ENCODE measurements around the gene RAMP2.

RAMP2 gene

DNA sequence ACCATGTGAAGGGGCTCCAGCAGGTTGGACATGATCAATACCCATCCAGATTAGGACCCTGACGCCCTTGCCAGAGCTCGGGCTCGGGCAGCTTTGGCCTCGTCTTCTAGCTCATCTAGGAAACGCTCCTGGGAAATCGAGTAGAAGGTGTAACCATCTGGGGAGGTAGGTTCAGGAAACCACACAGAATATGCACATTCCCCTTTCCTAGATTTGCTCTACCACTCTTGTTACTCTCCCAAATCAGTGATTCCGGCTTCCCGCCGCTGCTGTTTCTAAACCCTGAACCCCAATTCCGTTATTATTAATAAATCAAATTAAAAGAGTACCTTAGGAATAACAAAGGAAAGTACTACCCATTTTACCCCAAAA lies 37.0 kb downstream of the RAMP2 start:
- in situ Hi-C loops (cut with MboI; ENCODE audit: low pct_unique_long_range_greater_than_20kb, low sequenced_read_pairs, unreplicated experiment) = no loop called here
- TF ChIP-seq, protein P1, sequence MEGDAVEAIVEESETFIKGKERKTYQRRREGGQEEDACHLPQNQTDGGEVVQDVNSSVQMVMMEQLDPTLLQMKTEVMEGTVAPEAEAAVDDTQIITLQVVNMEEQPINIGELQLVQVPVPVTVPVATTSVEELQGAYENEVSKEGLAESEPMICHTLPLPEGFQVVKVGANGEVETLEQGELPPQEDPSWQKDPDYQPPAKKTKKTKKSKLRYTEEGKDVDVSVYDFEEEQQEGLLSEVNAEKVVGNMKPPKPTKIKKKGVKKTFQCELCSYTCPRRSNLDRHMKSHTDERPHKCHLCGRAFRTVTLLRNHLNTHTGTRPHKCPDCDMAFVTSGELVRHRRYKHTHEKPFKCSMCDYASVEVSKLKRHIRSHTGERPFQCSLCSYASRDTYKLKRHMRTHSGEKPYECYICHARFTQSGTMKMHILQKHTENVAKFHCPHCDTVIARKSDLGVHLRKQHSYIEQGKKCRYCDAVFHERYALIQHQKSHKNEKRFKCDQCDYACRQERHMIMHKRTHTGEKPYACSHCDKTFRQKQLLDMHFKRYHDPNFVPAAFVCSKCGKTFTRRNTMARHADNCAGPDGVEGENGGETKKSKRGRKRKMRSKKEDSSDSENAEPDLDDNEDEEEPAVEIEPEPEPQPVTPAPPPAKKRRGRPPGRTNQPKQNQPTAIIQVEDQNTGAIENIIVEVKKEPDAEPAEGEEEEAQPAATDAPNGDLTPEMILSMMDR (IDR thresholded peaks at IDR 0.05; ENCODE audit: extremely low read depth, insufficient read depth, missing control alignments) = no peak
- DNase-seq (ENCODE audit: low spot score) = no peak

DNA sequence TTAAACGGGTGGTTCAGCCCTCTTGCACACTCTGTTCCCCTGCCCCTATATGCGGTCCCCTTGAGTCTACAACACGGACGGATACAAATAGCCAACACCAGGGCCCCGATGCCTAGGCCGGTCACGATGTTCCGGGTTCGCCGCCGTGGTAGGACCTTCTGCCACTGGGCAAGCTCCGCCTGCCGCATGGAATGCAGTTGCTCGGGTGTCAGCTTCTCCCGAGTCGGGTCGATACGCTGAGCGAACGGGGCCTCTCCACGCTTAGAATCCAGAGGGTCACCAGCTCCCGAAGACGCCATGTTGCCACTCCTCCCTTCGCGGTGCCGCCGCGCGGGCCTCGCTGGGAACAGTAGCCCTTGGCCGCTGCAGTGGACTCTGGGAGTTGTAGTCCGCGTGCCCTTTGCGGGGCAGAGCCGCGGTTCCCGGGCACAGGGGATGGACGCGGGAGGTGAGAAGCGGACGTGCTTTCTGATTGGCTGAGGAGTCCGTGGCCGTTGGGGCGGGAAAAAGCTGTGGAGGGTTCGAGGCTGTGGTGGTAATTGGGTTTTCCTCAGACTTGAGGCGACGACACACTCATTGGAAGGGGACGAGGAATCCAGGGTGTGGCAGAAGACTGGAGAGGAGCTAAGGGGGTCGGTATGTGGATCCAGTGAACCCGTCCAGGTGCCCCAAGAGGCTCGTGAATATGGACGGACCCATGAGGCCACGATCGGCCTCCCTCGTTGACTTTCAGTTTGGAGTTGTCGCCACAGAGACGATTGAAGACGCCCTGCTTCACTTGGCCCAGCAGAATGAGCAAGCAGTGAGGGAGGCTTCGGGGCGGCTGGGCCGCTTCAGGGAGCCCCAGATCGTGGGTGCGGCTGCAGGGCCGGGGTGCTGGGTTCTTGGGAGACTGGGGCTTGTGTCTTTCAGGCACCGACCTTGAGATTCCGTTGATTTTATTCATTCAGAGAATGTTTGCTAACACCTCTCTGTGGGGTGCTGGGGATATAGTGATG lies 37.7 kb downstream of the RAMP2 start, which contains the start of the genes CNTD1 and COA3:
CNTD1 (plus strand) TSS at position 479 of the 998 bp plus-strand sequence; CDS start at position 686, 207 bp downstream.
COA3 (minus strand) TSS at position 322 of the 998 bp plus-strand sequence; CDS start at position 299, 23 bp downstream.
- TF ChIP-seq, protein P1 (IDR thresholded peaks at IDR 0.05; ENCODE audit: extremely low read depth, insufficient read depth, missing control alignments) = no peak
- DNase-seq (ENCODE audit: low spot score) = peak; percentile 93
- in situ Hi-C loops (cut with MboI; ENCODE audit: low pct_unique_long_range_greater_than_20kb, low sequenced_read_pairs, unreplicated experiment) = no loop called here

DNA sequence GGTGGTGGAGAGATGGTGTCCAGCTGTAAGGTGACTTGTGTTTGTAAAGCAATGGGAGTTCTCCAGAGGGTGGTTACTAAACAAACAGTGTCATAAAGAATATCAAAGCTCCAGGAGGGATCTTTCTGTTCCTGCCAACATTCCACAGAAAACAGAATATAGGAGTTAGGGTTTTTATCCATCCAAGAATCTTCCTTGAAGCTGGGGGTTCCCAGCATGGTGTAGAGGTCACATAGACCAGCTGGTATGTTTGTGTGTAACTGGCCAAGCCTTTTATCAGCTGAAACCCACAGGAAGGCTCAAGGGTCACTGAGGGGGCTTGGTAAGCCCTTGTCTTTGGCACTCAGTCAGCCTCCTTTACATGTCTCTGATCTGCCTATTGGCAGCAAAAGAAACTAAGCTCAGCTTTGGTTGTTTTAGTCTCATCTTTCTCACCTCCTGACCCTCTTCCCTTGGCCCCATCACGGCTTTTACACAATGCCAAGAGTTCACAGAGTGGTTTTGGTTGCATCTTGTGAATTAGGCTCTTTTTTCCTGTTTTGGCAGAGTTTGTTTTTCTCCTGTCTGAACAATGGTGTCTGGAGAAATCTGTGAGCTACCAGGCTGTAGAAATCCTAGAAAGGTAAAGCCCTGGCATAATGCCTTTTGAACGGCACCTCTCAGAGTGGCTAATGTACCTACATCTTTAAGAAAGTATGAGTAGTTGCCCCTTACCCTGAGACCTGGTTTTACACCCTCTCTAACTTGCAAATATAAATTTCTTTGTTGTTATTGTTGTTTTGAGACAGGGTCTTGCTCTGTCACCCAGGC lies 42.3 kb downstream of the RAMP2 start:
- TF ChIP-seq, protein P1 (IDR thresholded peaks at IDR 0.05; ENCODE audit: extremely low read depth, insufficient read depth, missing control alignments) = no peak
- no peak for DNase-seq (ENCODE audit: low spot score)
- in situ Hi-C loops (cut with MboI; ENCODE audit: low pct_unique_long_range_greater_than_20kb, low sequenced_read_pairs, unreplicated experiment) = no loop called here

DNA sequence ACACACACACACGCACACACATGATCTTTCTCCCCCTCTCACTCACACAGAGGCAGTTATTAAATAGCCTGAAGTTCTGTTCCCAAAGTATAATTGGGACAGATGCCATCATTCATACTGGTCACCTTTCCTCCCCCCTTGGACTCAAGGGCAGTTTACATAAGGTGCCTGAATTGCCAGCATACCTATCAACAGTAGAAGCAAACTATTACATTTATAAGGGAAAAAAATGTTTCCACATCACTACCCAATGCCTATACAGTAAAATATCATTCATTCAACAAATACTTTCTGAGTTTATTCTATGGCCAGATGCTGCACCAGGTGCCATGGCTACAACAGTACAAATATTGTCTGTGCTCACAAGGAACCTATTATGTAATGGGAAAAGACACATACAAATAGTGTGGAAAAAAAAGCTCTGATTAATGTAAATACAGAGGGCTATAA lies 43.9 kb downstream of the RAMP2 start:
- in situ Hi-C loops (cut with MboI; ENCODE audit: low pct_unique_long_range_greater_than_20kb, low sequenced_read_pairs, unreplicated experiment) = no loop called here
- TF ChIP-seq, protein P1 (IDR thresholded peaks at IDR 0.05; ENCODE audit: extremely low read depth, insufficient read depth, missing control alignments) = no peak
- DNase-seq (ENCODE audit: low spot score) = no peak

DNA sequence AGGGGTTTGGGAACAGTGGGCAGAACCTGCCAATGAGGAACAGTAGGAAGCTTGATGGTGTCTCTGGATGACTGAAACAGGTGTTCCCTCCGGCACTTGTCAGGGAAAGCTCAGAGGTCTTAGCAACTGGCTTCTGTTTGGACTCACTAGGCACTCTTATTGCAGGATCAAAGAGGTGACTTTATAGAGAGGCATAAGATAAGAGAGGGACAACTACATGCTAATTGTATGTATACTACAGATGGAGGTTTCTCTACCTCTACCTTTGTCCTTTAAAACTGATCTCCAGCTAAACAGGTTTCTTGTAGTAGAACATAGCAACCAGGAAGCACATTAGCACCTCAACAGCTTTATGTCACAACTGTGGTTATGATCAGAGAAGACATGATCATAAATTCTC lies 45.2 kb downstream of the RAMP2 start:
- TF ChIP-seq, protein P1 (IDR thresholded peaks at IDR 0.05; ENCODE audit: extremely low read depth, insufficient read depth, missing control alignments) = no peak
- in situ Hi-C loops (cut with MboI; ENCODE audit: low pct_unique_long_range_greater_than_20kb, low sequenced_read_pairs, unreplicated experiment) = no loop called here
- no peak for DNase-seq (ENCODE audit: low spot score)

DNA sequence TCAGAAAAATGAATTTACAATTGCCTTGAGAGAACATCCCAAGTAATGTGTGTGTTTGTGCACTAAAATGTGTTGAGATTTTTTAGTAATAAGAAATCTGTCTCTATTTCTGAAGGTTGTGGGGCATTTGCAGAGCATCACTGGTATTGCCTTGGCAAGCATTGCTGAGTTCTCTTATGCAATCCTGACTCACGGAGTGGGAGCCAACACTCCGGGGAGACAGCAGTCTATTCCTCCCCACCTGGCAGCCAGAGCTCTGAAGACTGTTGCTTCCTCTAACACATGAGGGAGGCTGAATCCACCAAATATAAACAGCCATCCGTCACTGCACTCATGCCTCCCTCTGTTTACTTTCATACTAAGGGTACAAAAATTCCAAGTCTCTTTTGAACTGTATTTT lies 48.2 kb downstream of the RAMP2 start:
- TF ChIP-seq, protein P1 (IDR thresholded peaks at IDR 0.05; ENCODE audit: extremely low read depth, insufficient read depth, missing control alignments) = no peak
- no peak for DNase-seq (ENCODE audit: low spot score)
- in situ Hi-C loops (cut with MboI; ENCODE audit: low pct_unique_long_range_greater_than_20kb, low sequenced_read_pairs, unreplicated experiment) = no loop called here
